ENCODE data around the gene WFDC12.
A peak's percentile ranks its signal among the peaks of the same experiment; 100 is the strongest.

DNA sequence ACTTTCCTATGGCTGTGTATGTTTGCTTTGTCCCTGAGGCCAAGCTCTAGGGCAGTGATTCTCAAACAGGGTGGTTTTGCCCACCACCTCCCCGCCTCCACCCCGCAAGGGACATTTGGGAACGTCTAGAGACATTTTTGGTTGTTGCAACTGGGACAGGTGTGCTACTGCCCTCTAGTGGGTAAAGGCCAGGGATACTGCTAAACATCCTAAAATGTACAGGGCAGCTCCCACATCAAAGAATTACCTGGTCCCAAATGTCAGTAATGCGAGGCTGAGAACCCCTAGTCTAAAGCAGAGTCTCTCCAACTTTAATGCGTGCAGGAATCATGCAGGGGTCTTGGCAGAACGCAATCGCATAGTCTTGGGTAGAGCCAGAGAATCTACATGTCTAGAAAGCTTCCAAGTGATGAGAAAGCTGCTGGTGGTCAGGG lies 28.4 kb downstream of the WFDC12 start:
- TF ChIP-seq, protein P1, sequence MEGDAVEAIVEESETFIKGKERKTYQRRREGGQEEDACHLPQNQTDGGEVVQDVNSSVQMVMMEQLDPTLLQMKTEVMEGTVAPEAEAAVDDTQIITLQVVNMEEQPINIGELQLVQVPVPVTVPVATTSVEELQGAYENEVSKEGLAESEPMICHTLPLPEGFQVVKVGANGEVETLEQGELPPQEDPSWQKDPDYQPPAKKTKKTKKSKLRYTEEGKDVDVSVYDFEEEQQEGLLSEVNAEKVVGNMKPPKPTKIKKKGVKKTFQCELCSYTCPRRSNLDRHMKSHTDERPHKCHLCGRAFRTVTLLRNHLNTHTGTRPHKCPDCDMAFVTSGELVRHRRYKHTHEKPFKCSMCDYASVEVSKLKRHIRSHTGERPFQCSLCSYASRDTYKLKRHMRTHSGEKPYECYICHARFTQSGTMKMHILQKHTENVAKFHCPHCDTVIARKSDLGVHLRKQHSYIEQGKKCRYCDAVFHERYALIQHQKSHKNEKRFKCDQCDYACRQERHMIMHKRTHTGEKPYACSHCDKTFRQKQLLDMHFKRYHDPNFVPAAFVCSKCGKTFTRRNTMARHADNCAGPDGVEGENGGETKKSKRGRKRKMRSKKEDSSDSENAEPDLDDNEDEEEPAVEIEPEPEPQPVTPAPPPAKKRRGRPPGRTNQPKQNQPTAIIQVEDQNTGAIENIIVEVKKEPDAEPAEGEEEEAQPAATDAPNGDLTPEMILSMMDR (IDR thresholded peaks at IDR 0.05; ENCODE audit: low read depth, low read length): peak; percentile 86
- no peak for TF ChIP-seq POLR2A (IDR thresholded peaks at IDR 0.05; ENCODE audit: extremely low read depth, insufficient read length)
- TF ChIP-seq, protein P2, sequence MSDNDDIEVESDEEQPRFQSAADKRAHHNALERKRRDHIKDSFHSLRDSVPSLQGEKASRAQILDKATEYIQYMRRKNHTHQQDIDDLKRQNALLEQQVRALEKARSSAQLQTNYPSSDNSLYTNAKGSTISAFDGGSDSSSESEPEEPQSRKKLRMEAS (IDR thresholded peaks at IDR 0.05; ENCODE audit: low read depth, low read length): no peak
